C4-2B (cell line): Measurements from ENCODE around the gene P4HA3.
A peak's percentile ranks its signal among the peaks of the same experiment; 100 is the strongest.

Experiments used
- H3K27ac ChIP-seq: fragments of 450-650 bp; 2 replicates; pipeline ENCODE4 v1.5.1; 2017
- ZFX ChIP-seq: fragments of 450-650 bp; IDR thresholded peaks from 2 replicates; pipeline ENCODE4 v1.6.1; 2017
- TF ChIP-seq, protein P1 (sequence below): fragments of 450-650 bp; conservative IDR thresholded peaks from 2 replicates; pipeline ENCODE4 v1.5.1; 2017; ENCODE audit warnings: mild to moderate bottlenecking

The P4HA3 gene

DNA sequence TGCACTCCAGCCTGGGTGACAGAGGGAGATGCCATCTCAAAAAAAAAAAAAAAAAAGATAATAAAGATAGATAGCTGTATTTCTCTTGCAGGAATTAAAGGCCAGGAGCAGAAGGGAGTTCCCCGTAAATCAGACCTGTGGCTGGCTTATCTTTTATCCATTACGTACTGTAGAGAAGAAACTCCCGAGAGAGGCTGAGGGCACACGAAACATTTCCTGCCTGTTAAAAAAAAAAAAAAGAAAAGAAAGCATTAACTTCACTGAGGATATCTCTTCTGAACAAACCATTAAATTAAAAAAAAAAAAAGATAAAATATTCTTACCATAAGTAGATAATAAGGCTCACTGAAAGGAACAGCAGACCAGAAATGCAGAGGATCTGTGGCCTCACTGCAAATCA lies 22.5 kb downstream of the P4HA3 start:
- H3K27ac ChIP-seq: peak overlapping the region; percentile 41

DNA sequence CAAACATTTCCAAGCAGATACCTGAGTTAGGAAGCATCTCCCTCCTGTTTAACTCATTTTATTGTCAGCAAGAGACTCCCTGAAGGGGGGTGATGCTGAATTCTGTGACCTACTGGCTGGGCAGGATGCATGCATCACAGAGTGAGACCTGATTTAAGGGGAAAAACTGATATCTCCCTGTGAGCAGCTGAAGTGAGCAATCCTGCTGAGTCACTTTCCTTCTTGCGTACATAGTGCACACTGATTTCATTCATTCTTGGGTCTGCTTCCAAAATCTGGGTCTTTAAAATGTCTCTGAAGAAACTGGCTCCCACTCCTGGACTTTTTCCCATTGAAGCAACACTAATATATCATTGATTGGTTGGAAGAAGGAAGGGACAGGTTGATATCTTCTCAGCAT lies 23.3 kb downstream of the P4HA3 start:
- TF ChIP-seq, protein P1, sequence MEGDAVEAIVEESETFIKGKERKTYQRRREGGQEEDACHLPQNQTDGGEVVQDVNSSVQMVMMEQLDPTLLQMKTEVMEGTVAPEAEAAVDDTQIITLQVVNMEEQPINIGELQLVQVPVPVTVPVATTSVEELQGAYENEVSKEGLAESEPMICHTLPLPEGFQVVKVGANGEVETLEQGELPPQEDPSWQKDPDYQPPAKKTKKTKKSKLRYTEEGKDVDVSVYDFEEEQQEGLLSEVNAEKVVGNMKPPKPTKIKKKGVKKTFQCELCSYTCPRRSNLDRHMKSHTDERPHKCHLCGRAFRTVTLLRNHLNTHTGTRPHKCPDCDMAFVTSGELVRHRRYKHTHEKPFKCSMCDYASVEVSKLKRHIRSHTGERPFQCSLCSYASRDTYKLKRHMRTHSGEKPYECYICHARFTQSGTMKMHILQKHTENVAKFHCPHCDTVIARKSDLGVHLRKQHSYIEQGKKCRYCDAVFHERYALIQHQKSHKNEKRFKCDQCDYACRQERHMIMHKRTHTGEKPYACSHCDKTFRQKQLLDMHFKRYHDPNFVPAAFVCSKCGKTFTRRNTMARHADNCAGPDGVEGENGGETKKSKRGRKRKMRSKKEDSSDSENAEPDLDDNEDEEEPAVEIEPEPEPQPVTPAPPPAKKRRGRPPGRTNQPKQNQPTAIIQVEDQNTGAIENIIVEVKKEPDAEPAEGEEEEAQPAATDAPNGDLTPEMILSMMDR: no peak
- no peak for TF ChIP-seq ZFX
- H3K27ac ChIP-seq: peak overlapping the region; percentile 41

More for the DNA sequence above, 22.5 kb downstream of the P4HA3 start:
- TF ChIP-seq ZFX: no peak
- TF ChIP-seq, protein P1: no peak

DNA sequence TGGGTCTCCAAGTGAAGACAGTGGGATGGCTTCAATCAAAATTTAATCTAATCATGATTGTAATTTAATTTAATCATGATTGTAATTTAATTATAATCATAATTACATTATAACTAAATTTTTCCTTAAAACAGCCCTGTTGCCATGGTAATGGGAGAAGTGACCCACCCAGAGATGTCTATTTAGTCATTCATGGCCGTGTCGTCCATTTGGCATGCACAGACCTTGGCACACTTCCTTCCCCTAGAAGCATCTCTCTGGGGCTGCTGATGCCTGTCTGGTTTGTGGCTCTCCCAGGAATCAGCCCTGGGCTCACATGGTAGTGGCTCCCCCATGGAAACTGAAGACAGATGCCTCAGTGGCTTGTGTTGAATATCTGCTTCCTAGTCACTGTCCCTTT lies 27.0 kb downstream of the P4HA3 start:
- peak overlapping the region; percentile 27; the same call in 1 of the 2 replicates for H3K27ac ChIP-seq
- no peak for TF ChIP-seq ZFX
- TF ChIP-seq, protein P1: no peak

GRCh38 chr11:74283580-74284180 lies 27.8 kb downstream of the P4HA3 start:
- peak overlapping the region; percentile 27; the same call in 1 of the 2 replicates for H3K27ac ChIP-seq
- TF ChIP-seq, protein P1: no peak
- TF ChIP-seq ZFX: no peak

GRCh38 chr11:74282914-74283371 lies 28.5 kb downstream of the P4HA3 start:
- no peak overlapping the region; the same call in 1 of the 2 replicates for H3K27ac ChIP-seq
- TF ChIP-seq, protein P1: no peak
- no peak for TF ChIP-seq ZFX

- H3K27ac ChIP-seq: no peak overlapping the region
- TF ChIP-seq, protein P1: no peak
Observed at GRCh38 chr11:74282421-74282820, 29.0 kb downstream of the P4HA3 start.

DNA sequence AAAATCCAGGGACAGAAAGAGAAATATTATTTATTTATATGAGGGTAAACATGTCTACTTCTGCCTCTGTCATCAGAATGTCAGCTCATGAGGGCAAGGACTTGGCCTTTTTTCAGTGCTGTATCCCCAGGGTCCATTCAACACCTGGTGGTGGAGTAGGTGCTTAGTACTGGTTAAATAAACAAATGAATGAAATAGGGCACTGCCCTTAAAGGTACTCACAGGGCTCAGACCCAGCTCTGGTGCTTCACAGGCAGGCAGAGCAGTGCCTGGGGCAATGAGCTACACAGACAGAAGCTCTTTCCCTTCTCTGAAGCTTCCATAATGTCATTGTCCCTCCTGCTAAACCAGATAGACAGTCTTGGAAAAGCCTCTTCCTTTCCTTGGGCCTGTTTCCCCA lies 30.9 kb downstream of the P4HA3 start:
- H3K27ac ChIP-seq: no peak overlapping the region
- TF ChIP-seq ZFX: no peak
- TF ChIP-seq, protein P1: no peak
